ENCODE measurements around the gene OR5B12.

DNA sequence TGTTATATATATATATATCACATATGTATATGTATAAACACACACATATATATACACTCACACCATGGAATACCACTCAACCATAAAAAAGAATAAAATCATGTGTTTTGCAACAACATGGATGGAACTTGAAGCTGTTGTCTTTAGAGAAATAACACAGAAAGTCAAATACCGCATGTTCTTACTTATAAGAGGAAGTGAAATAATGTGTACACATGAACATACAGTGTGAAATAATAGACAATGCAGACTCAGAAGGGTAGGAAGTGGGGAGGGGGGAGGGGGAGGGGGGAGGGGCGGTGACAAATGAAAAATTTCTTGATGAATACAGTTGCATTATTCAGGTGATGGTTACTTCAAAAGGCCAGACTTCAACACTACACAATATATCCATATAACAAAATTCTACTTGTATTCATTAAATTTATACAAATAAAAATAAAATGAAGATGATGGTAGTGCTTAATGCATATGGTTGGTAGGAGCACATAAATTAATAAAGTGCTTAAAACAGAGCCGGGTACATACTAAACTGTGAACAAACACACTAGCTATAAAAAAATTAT is 8.3 kb downstream of the OR5B12 start:
- TF ChIP-seq, protein P1, sequence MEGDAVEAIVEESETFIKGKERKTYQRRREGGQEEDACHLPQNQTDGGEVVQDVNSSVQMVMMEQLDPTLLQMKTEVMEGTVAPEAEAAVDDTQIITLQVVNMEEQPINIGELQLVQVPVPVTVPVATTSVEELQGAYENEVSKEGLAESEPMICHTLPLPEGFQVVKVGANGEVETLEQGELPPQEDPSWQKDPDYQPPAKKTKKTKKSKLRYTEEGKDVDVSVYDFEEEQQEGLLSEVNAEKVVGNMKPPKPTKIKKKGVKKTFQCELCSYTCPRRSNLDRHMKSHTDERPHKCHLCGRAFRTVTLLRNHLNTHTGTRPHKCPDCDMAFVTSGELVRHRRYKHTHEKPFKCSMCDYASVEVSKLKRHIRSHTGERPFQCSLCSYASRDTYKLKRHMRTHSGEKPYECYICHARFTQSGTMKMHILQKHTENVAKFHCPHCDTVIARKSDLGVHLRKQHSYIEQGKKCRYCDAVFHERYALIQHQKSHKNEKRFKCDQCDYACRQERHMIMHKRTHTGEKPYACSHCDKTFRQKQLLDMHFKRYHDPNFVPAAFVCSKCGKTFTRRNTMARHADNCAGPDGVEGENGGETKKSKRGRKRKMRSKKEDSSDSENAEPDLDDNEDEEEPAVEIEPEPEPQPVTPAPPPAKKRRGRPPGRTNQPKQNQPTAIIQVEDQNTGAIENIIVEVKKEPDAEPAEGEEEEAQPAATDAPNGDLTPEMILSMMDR (IDR thresholded peaks at IDR 0.05; ENCODE audit: low read depth, low read length) = no peak
- TF ChIP-seq EZH2phosphoT487 (IDR thresholded peaks at IDR 0.05; ENCODE audit: low read depth) = no peak

Measured in OCI-LY3 (cell line).